BLaER1 treated with 17β-estradiol and CSF1 and Interleukin-3, amounts not matched to agents 10 nM and 100 nM (cell line): ENCODE results near the gene CD72.

Source experiments
- H3K27ac ChIP-seq, 11 experiments: shearing (Covaris generic); formaldehyde crosslinking; 2 replicates each; pipeline ENCODE4 v1.8.1; 2022
- H3K27me3 ChIP-seq, 11 experiments: shearing (Covaris generic); formaldehyde crosslinking; 2 replicates each; pipeline ENCODE4 v1.8.1; 2022
- H3K36me3 ChIP-seq, 11 experiments: shearing (Covaris generic); formaldehyde crosslinking; 2 replicates each; pipeline ENCODE4 v1.8.1; 2022
- H3K4me1 ChIP-seq, 10 experiments: shearing (Covaris generic); formaldehyde crosslinking; 2 replicates each; pipeline ENCODE4 v1.8.1; 2022
- H3K4me2 ChIP-seq, 11 experiments: shearing (Covaris generic); formaldehyde crosslinking; 2 replicates each; pipeline ENCODE4 v1.8.1; 2022
- H3K4me3 ChIP-seq, 10 experiments: shearing (Covaris generic); formaldehyde crosslinking; 2 replicates each; pipeline ENCODE4 v1.8.1; 2022
- H3K9ac ChIP-seq, 11 experiments: shearing (Covaris generic); formaldehyde crosslinking; 2 replicates each; pipeline ENCODE4 v1.8.1; 2022
- H3K9me3 ChIP-seq, 11 experiments: shearing (Covaris generic); formaldehyde crosslinking; replicated peaks in 1 of 11; 2 replicates each; pipeline ENCODE4 v1.8.1; 2022
- H4K20me1 ChIP-seq, 11 experiments: shearing (Covaris generic); formaldehyde crosslinking; 2 replicates each; pipeline ENCODE4 v1.8.1; 2022
- Cebpa-rat ChIP-seq, 11 experiments: shearing (Covaris generic); IDR thresholded peaks; 2 replicates each; pipeline ENCODE4 v1.8.1; 2022

The CD72 gene

GRCh38 chr9:35656348-35656747 is 38.1 kb upstream of the CD72 start:
- H4K20me1 ChIP-seq, result peaks cover 0 to 8% (median 0%) of the 10 kb centered on the region in 11 experiments; a peak in 2 of 22 replicates
- no peak overlapping the region for H3K4me3 ChIP-seq
- no peaks in the 10 kb centered on the region for H3K27me3 ChIP-seq
- no peak overlapping the region for H3K27ac ChIP-seq
- H3K4me2 ChIP-seq, result peak overlapping the region; percentile 26 to 98 (median 92); a peak in 13 of 22 replicates
- H3K4me1 ChIP-seq, result peaks cover 54 to 70% (median 64%) of the 10 kb centered on the region in 10 experiments
- no peaks in the 10 kb centered on the region for H3K9me3 ChIP-seq
- peaks cover 6 to 14% (median 12%) of the 10 kb centered on the region in 11 experiments; a peak in 16 of 22 replicates for H3K36me3 ChIP-seq
- no peak for TF ChIP-seq Cebpa-rat (IDR thresholded peaks at IDR 0.05)
- no peak overlapping the region for H3K9ac ChIP-seq

GRCh38 chr9:35653611-35654010 is 35.4 kb upstream of the CD72 start:
- Histone ChIP-seq H3K9me3 (no peaks in the 10 kb centered on the region), H3K9ac (no peak overlapping the region), H3K4me2 (peak overlapping the region in 3 of 11 experiments; percentile 92 to 97 (median 95); a peak in 5 of 22 replicates), H3K4me3 (no peak overlapping the region), H3K4me1 (peaks cover 55 to 72% (median 65%) of the 10 kb centered on the region in 10 experiments), H3K36me3 (no peaks in the 10 kb centered on the region), H4K20me1 (no peaks in the 10 kb centered on the region), H3K27me3 (no peaks in the 10 kb centered on the region), H3K27ac (peak overlapping the region in 2 of 11 experiments; percentile 59 to 86; a peak in 3 of 22 replicates)
- TF ChIP-seq Cebpa-rat (IDR thresholded peaks at IDR 0.05), result no peak

GRCh38 chr9:35652829-35653209 is 34.6 kb upstream of the CD72 start:
- peak overlapping the region in 6 of 11 experiments; percentile 92 to 99 (median 97); a peak in 13 of 22 replicates for H3K4me2 ChIP-seq
- TF ChIP-seq Cebpa-rat (IDR thresholded peaks at IDR 0.05), result no peak
- H3K9me3 ChIP-seq, result no peaks in the 10 kb centered on the region
- H3K27ac ChIP-seq, result peak overlapping the region in 4 of 11 experiments; percentile 11 to 86 (median 62); a peak in 7 of 22 replicates
- H3K27me3 ChIP-seq, result no peaks in the 10 kb centered on the region
- no peaks in the 10 kb centered on the region for H3K36me3 ChIP-seq
- peak overlapping the region in 1 of 11 experiments; percentile 44; a peak in 1 of 22 replicates for H3K9ac ChIP-seq
- no peak overlapping the region for H3K4me3 ChIP-seq
- H3K4me1 ChIP-seq, result peaks cover 62 to 80% (median 73%) of the 10 kb centered on the region in 10 experiments
- H4K20me1 ChIP-seq, result no peaks in the 10 kb centered on the region

GRCh38 chr9:35651956-35652828 is 34.0 kb upstream of the CD72 start:
- Histone ChIP-seq H3K4me1 (peaks cover 65 to 83% (median 74%) of the 10 kb centered on the region in 10 experiments), H3K36me3 (no peaks in the 10 kb centered on the region), H3K9me3 (no peaks in the 10 kb centered on the region), H3K27ac (peak overlapping the region in 6 of 11 experiments; percentile 11 to 86 (median 32); a peak in 9 of 22 replicates), H3K4me3 (no peak overlapping the region), H3K27me3 (no peaks in the 10 kb centered on the region), H4K20me1 (no peaks in the 10 kb centered on the region), H3K4me2 (peak overlapping the region; percentile 91 to 99 (median 97); a peak in 21 of 22 replicates), H3K9ac (peak overlapping the region in 2 of 11 experiments; percentile 6 to 44; a peak in 2 of 22 replicates)
- peak in 1 of 11 experiments; percentile 42; a peak in 1 of 22 replicates for TF ChIP-seq Cebpa-rat (IDR thresholded peaks at IDR 0.05)

- peak within 1 kb of the TSS; percentile 13 to 63 (median 50); a peak in 19 of 20 replicates for H3K4me3 ChIP-seq
- H3K36me3 ChIP-seq, result no peaks in the 10 kb centered on the region
- peaks cover 67 to 81% (median 73%) of the 10 kb centered on the region in 10 experiments for H3K4me1 ChIP-seq
- H3K27me3 ChIP-seq, result no peaks in the 10 kb centered on the region
- TF ChIP-seq Cebpa-rat (IDR thresholded peaks at IDR 0.05), result no peak
- no peaks in the 10 kb centered on the region for H3K9me3 ChIP-seq
- peak within 1 kb of the TSS; percentile 47 to 92 (median 86) for H3K27ac ChIP-seq
- no peaks in the 10 kb centered on the region for H4K20me1 ChIP-seq
- peak within 1 kb of the TSS; percentile 53 to 77 (median 71); a peak in 21 of 22 replicates for H3K9ac ChIP-seq
- H3K4me2 ChIP-seq, result peak within 1 kb of the TSS; percentile 91 to 99 (median 97)
Observed at GRCh38 chr9:35650341-35651158, 32.3 kb upstream of the CD72 start, which contains the start of gene SIT1. Gene SIT1, minus strand, starts transcription at chr9:35650931. Its CDS starts 78 bp downstream, at chr9:35650853.

- peaks cover 75 to 87% (median 81%) of the 10 kb centered on the region in 10 experiments for H3K4me1 ChIP-seq
Observed at GRCh38 chr9:35649431-35650340, 31.5 kb upstream of the CD72 start.

GRCh38 chr9:35646533-35647265 is 28.5 kb upstream of the CD72 start:
- H3K9ac ChIP-seq, result peak overlapping the region; percentile 81 to 95 (median 87)
- H3K36me3 ChIP-seq, result 0 out of 22 replicates have a peak, but pooled peaks cover 0 to 4% (median 0%) of the 10 kb centered on the region in 11 experiments
- TF ChIP-seq Cebpa-rat (IDR thresholded peaks at IDR 0.05), result no peak
- peaks cover 90 to 98% (median 94%) of the 10 kb centered on the region in 10 experiments for H3K4me1 ChIP-seq
- peak overlapping the region; percentile 61 to 74 (median 72) for H3K4me3 ChIP-seq
- peak overlapping the region; percentile 91 to 99 (median 97) for H3K4me2 ChIP-seq
- H3K9me3 ChIP-seq, result peaks cover 0 to 3% (median 0%) of the 10 kb centered on the region in 11 experiments; a peak in 3 of 22 replicates
- H3K27ac ChIP-seq, result peak overlapping the region; percentile 83 to 92 (median 89)
- no peaks in the 10 kb centered on the region for H4K20me1 ChIP-seq
- no peaks in the 10 kb centered on the region for H3K27me3 ChIP-seq

More at GRCh38 chr9:35649431-35650340, 31.5 kb upstream of the CD72 start:
- H3K9me3 ChIP-seq, result no peaks in the 10 kb centered on the region
- H3K27ac ChIP-seq, result peak overlapping the region; percentile 47 to 92 (median 86)
- peak overlapping the region; percentile 13 to 63 (median 50); a peak in 19 of 20 replicates for H3K4me3 ChIP-seq
- no peak for TF ChIP-seq Cebpa-rat (IDR thresholded peaks at IDR 0.05)
- no peaks in the 10 kb centered on the region for H3K36me3 ChIP-seq
- H4K20me1 ChIP-seq, result no peaks in the 10 kb centered on the region
- no peaks in the 10 kb centered on the region for H3K27me3 ChIP-seq
- H3K4me2 ChIP-seq, result peak overlapping the region; percentile 91 to 99 (median 97)
- peak overlapping the region; percentile 53 to 77 (median 71); a peak in 21 of 22 replicates for H3K9ac ChIP-seq
